K562 (cell line): ENCODE measurements around the gene DZIP1. TPM values are rescaled to one million over a fixed set of nuclear protein-coding genes. Genes with fewer than 3 reads are reported as not detected.
A peak's percentile ranks its signal among the peaks of the same experiment; 100 is the strongest.

Experiments used
- CEBPG ChIP-seq, 3 experiments: fragments of 200-800 bp in 1 of 3; sonication (Bioruptor generic) in 1 of 3; sonication (generic) in 1 of 3; formaldehyde crosslinking in 1 of 3; IDR thresholded peaks in 2 of 3; conservative IDR thresholded peaks in 1 of 3; 2 replicates each; pipeline versions ENCODE4 v1.6.1 to v1.8.0; 2016 to 2022; ENCODE audit warnings: missing compliant biosample characterization in 2 of 3, missing genetic modification characterization in 2 of 3, mild to moderate bottlenecking in 1 of 3, missing genetic modification reagents in 1 of 3
- E2F1 ChIP-seq: sonication (generic); formaldehyde crosslinking; IDR thresholded peaks from 2 replicates; pipeline ENCODE4 v1.8.1; 2023; ENCODE audit warnings: mild to moderate bottlenecking, missing genetic modification reagents, moderate library complexity
- ZMIZ1 ChIP-seq, 2 experiments: fragments of 150-350 bp in 1 of 2; IDR thresholded peaks; 2 replicates each; pipeline ENCODE4 v1.6.1; 2012 to 2016; ENCODE audit warnings: low read depth in 2 of 2, low read length in 2 of 2, mild to moderate bottlenecking in 1 of 2, moderate library complexity in 1 of 2
- polyA plus RNA-seq, 8 experiments: library from polyadenylated mRNA; depleted of rRNA in 4 of 8; stranded (reverse) in 5 of 8; unstranded in 3 of 8; fragments of >200 nt; fragmentation: Nextera tagmentation in 2 of 8; fragmentation: Illumina TruSeq in 1 of 8; extraction: Ambion mirVana in 2 of 8; extraction: Trizol in 1 of 8; gene quantifications; 2 replicates each; pipeline versions ENCODE4 v1.2.1 to v1.2.3, GENCODE V29; 2011 to 2014; ENCODE audit warnings: inconsistent platforms in 1 of 8, missing spikeins in 1 of 8
- total RNA-seq, 7 experiments: library from RNA; depleted of rRNA in 6 of 7; stranded (reverse); fragments of >200 nt in 6 of 7; fragmentation: Illumina TruSeq in 2 of 7; extraction: Trizol in 2 of 7; gene quantifications; 2 replicates each; pipeline versions ENCODE4 v1.2.1 to v1.2.3, GENCODE V29; 2011 to 2021; ENCODE audit warnings: low replicate concordance in 1 of 7

DZIP1 gene
- total and polyA plus RNA-seq, 9 of the 15 experiments (the other 6 are each of a cell fraction or from before 2014, with no cell fraction given) = 0.07 TPM; not detected in 8

GRCh38 chr13:95676105-95676761 is 31.7 kb upstream of the DZIP1 start (continued):
- TF ChIP-seq ZMIZ1 (IDR thresholded peaks at IDR 0.05; ENCODE audit: low read depth in 2 of 2, low read length in 2 of 2) (0 out of 4 replicates have a peak, but pooled peaks of 1 of the 2 experiments have one; percentile 10), E2F1 (CRISPR knock-in tag) (0 out of 2 replicates have a peak, but pooled peaks have one; percentile 29), CEBPG (CRISPR knock-in tag; IDR thresholded peaks at IDR 0.05) (peak; percentile 63; the same call in 1 of the 2 replicates), CEBPG (tag; conservative IDR thresholded peaks at IDR 0.05 in 1 of 2, IDR thresholded peaks at IDR 0.05 in 1 of 2) (peak in 1 of 2 experiments; percentile 65; a peak in 2 of 4 replicates)
